Sigmoid colon (tissue), 4 donors: ENCODE results near the gene SLC9A9.

Source experiments
- CTCF ChIP-seq, 4 experiments: fragments of 450-650 bp in 3 of 4; fragments of 200-600 bp in 1 of 4; IDR thresholded peaks; one replicate each; pipeline ENCODE4 v1.5.1; 2016 to 2019; ENCODE audit warnings: antibody characterized with exemption in 4 of 4, mild to moderate bottlenecking in 3 of 4, moderate library complexity in 2 of 4
- EP300 ChIP-seq, 4 donors: sonication (generic); formaldehyde crosslinking; IDR thresholded peaks; one replicate each; pipeline ENCODE4 v1.6.1; 2017; ENCODE audit warnings: antibody characterized with exemption in 4 of 4
- POLR2A ChIP-seq, 2 donors: fragments of 450-650 bp; IDR thresholded peaks; one replicate each; pipeline ENCODE4 v1.6.1; 2016; ENCODE audit warnings: antibody characterized with exemption in 2 of 2, mild to moderate bottlenecking in 2 of 2, moderate library complexity in 2 of 2

GRCh38 chr3:143658116-143658515, 190.2 kb downstream of the SLC9A9 start:
- TF ChIP-seq CTCF (IDR thresholded peaks at IDR 0.05): no peak
- no peak for TF ChIP-seq POLR2A (IDR thresholded peaks at IDR 0.05)
- no peak for TF ChIP-seq EP300 (IDR thresholded peaks at IDR 0.05)
